NOMO-1 treated with dmso at 0.1 percent for 144 hours (cell line): ENCODE data around the gene KIR2DL4.
"Not testable (repeated sequence)": the region's sequence is repeated elsewhere in the genome, so short reads cannot be mapped to it uniquely, and the experiment has no call there.

ENCODE experiments used
- DNase-seq: peaks from one replicate; lab custom pipeline; 2025; ENCODE audit not compliant: unreplicated experiment; lab: John Stamatoyannopoulos, UW

Gene KIR2DL4

DNA sequence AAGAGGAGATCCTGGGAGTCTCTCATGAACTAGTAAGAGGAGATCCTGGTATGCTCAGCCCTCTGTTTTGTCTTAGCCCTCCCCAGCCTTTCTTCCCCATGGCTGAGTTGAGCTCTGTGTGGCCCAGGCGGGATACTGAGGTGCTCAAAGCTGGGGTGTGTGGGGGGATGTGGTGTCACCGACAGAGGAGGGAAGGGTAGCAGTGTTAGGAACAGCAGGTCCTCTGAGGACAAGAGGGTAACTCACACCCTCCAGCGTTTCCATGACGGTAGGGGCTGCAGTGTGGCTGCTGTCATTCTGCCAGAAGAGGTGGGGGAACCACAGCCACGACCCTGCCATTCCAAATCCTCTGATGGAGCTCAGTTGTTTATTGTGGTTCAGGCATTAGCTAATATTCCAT lies 691 bp downstream of the KIR2DL4 start:
- no peak for DNase-seq

DNA sequence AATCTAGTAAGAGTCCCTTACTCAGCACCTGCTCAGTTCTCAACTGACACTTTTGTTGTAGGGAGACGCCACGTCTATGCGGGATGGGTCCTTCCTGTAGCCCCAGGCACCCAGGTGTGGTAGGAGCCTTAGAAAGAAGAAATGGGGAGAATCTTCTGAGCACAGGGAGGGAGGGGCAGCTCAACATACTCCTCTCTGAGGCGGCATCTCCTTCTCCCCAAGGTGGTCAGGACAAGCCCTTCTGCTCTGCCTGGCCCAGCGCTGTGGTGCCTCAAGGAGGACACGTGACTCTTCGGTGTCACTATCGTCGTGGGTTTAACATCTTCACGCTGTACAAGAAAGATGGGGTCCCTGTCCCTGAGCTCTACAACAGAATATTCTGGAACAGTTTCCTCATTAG lies 1.2 kb downstream of the KIR2DL4 start:
- no peak for DNase-seq

GRCh38 chr19:54805665-54806515 lies 2.5 kb downstream of the KIR2DL4 start:
- no peak for DNase-seq

DNA sequence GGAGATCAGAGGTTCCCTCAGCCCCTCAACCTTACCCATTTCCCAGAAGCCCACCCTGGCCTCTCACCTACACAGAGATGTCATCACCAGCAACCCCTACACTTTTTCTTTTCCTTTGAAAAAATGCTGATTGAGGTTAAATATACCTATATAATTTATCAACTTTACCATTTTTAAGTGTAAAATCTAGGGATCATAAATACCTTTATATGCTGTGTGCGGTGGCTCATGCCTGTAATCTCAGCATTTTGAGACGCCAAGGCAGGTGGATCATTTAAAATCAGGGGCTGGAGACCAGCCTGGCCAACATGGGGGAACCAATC lies 3.1 kb downstream of the KIR2DL4 start:
- DNase-seq, result no peak

DNA sequence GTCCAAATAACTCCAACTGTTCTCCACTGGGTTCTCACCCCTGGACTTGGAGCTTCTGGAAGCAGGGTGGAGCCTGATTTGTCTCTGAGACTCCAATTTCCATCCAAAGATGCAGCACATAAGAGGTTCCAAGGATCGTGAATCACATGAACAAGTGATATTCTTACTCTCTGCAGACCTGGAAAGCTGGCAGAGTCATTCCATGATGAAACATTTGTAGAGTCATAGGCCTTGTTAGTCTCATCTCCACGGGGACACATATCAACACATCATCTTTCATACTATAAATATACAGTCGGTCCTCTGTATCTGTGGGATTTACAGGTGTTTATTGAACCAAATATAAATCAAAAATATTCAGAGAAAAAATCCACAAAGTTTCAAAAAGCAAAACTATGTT lies 11.2 kb downstream of the KIR2DL4 start:
- not testable (repeated sequence) for DNase-seq

DNA sequence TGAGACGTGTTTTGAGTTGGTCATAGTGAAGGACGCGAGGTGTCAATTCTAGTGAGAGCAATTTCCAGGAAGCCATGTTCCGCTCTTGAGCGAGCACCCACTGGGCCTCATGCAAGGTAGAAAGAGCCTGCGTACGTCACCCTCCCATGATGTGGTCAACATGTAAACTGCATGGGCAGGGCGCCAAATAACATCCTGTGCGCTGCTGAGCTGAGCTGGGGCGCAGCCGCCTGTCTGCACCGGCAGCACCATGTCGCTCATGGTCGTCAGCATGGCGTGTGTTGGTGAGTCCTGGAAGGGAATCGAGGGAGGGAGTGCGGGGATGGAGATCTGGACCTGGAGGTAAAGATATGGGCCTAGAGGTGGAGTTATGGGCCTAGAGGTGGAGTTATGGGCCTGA lies 12.8 kb downstream of the KIR2DL4 start, which contains the start of gene KIR3DL1:
TSS of gene KIR3DL1 (plus strand) at position 218 of the 400 bp plus-strand sequence.
- not testable (repeated sequence) for DNase-seq

- DNase-seq, result no peak
Observed at GRCh38 chr19:54817670-54818536, 14.5 kb downstream of the KIR2DL4 start.

- DNase-seq, result not testable (repeated sequence)
Observed at GRCh38 chr19:54824416-54824815, 21.0 kb downstream of the KIR2DL4 start.

DNA sequence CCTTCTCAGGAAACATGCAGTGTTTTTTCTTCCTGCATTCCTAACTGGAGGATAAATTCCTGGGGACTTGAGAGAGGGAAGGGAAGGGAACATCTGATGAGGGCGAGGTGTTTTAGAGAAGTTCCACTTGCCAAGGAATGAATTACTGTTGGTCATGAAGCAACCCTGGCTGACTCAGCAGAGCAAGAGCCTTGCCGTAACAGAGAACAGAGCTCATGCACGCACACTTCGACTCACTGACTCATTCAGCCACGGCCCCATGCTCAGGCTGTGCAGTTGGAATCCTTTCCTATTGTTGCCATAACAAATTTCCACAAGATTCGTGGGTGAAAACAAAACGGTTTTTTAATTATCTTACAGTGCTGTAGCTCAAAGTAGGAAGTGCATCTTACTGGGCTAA lies 21.9 kb downstream of the KIR2DL4 start:
- DNase-seq, result not testable (repeated sequence)

GRCh38 chr19:54828064-54828463 lies 24.7 kb downstream of the KIR2DL4 start:
- not testable (repeated sequence) for DNase-seq

DNA sequence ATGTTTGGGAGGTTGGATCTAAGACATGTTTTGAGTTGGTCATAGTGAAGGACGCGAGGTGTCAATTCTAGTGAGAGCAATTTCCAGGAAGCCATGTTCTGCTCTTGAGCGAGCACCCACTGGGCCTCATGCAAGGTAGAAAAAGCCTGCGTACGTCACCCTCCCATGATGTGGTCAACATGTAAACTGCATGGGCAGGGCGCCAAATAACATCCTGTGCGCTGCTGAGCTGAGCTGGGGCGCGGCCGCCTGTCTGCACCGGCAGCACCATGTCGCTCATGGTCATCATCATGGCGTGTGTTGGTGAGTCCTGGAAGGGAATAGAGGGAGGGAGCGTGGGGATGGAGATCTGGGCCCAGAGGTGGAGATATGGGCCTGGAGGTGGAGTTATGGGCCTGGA lies 29.1 kb downstream of the KIR2DL4 start, which contains the start of gene KIR2DS4:
TSS of gene KIR2DS4 (plus strand) at position 181 of the 400 bp plus-strand sequence.
- DNase-seq, result not testable (repeated sequence)

- not testable (repeated sequence) for DNase-seq
Observed at GRCh38 chr19:54835126-54835525, 31.7 kb downstream of the KIR2DL4 start.

- not testable (repeated sequence) for DNase-seq
Observed at GRCh38 chr19:54837522-54837921, 34.1 kb downstream of the KIR2DL4 start.

GRCh38 chr19:54843171-54843570 lies 39.8 kb downstream of the KIR2DL4 start:
- DNase-seq, result not testable (repeated sequence)

- not testable (repeated sequence) for DNase-seq
Observed at GRCh38 chr19:54850061-54850640, 46.7 kb downstream of the KIR2DL4 start, which contains the start of gene KIR3DL2. TSS of gene KIR3DL2 (plus strand) at chr19:54850443. CDS start at chr19:54850476, 33 bp downstream.

DNA sequence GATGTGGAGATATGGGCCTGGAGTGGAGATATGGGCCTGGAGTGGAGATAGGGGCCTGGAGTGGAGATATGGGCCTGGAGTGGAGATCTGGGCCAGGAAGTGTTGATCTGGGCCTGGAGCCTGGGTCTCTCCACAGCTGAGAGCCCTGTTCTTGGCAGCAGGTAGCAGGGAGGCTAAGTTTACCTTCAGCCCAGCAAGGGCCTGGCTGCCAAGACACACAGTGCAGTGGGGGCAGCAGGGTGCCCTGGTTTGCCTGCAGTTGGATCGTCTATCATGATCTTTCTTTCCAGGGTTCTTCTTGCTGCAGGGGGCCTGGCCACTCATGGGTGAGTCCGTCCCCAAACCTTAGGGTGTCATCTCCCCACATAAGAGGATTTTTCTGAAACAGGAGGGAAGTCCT lies 47.5 kb downstream of the KIR2DL4 start:
- no peak for DNase-seq

- no peak for DNase-seq
Observed at GRCh38 chr19:54851353-54851752, 47.9 kb downstream of the KIR2DL4 start.

GRCh38 chr19:54855241-54855640 lies 51.8 kb downstream of the KIR2DL4 start:
- DNase-seq, result peak; percentile 12

DNA sequence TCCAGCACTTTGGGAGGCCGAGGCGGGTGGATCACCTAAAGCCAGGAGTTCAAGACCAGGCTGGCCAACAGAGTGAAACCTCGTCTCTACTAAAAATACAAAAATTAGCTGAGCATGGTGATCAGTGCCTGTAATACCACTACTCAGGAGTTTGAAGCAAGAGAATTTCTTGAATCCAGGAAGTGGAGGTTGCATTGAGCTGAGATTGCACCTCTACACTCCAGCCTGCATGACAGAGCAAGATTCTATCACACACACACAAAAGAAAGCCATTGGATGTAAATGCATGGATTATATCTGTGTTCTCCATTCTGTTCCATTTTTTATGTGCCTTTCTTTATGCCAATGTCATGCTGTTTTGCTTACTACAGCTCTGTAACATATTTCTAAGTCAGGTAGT lies 55.1 kb downstream of the KIR2DL4 start:
- not testable (repeated sequence) for DNase-seq

- DNase-seq, result peak; percentile 16
Observed at GRCh38 chr19:54859421-54859820, 56.0 kb downstream of the KIR2DL4 start.

DNA sequence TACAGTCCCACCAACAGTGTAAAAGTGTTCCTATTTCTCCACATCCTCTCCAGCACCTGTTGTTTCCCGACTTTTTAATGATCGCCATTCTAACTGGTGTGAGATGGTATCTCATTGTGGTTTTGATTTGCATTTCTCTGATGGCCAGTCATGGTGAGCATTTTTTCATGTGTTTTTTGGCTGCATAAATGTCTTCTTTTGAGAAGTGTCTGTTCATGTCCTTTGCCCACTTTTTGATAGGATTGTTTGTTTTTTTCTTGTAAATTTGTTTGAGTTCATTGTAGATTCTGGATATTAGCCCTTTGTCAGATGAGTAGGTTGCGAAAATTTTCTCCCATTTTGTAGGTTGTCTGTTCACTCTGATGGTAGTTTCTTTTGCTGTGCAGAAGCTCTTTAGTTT lies 60.0 kb downstream of the KIR2DL4 start:
- DNase-seq, result not testable (repeated sequence)
